HG03097 (cell line): ENCODE results near the gene B4GALNT3.

Experiments used
- ATAC-seq: cut with Tn5 transposase; IDR thresholded peaks from one replicate; pipeline ENCODE4 v1.9.1; 2021; ENCODE audit not compliant: unreplicated experiment, low FRiP score

B4GALNT3 gene

DNA sequence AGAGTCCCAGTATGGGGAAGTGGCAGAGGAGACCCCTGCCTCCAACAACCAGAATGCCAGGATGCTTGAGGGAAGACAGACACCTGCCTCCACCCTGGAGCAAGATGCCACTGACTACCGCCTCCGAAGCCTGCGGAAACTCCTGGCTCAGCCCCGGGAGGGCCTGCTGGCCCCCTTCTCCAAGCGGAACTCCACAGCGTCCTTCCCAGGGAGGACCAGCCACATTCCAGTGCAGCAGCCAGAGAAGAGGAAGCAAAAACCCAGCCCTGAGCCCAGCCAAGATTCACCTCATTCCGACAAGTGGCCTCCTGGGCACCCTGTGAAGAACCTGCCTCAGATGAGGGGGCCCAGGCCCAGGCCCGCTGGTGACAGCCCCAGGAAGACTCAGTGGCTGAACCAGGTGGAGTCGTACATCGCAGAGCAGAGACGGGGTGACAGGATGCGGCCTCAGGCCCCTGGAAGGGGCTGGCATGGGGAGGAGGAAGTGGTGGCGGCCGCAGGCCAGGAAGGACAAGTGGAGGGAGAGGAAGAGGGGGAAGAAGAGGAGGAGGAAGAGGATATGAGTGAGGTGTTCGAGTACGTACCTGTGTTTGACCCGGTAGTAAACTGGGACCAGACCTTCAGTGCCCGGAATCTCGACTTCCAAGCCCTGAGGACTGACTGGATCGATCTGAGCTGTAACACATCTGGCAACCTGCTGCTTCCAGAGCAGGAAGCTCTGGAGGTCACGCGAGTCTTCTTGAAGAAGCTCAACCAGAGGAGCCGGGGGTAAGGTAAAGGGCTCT lies 93.7 kb downstream of the B4GALNT3 start:
- ATAC-seq: no peak

DNA sequence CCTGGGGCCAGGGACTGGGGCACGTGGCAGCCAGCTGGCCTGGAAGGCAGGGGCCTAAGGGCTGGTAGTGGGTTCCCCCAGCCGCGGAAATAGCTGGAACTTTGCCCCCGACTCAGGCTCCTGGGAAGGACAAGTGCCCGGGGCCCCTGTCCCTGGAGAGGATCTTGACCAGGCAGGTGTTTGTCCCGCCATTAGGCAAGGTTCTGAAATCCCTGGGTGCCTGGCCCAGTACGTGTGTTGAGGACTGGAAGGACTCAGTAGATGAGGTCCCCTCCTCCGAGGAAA lies 94.2 kb downstream of the B4GALNT3 start:
- ATAC-seq: no peak

DNA sequence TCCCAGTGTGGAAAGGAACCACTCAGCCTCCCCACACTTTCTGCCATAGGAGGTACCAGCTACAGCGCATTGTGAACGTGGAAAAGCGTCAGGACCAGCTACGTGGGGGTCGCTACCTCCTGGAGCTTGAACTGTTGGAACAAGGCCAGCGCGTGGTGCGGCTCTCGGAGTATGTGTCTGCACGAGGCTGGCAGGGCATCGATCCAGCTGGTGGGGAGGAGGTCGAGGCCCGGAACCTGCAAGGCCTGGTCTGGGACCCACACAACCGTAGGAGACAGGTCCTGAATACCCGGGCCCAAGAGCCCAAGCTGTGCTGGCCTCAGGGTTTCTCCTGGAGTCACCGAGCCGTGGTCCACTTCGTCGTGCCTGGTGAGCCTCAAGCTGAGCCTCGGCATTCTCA lies 96.8 kb downstream of the B4GALNT3 start:
- ATAC-seq: no peak

DNA sequence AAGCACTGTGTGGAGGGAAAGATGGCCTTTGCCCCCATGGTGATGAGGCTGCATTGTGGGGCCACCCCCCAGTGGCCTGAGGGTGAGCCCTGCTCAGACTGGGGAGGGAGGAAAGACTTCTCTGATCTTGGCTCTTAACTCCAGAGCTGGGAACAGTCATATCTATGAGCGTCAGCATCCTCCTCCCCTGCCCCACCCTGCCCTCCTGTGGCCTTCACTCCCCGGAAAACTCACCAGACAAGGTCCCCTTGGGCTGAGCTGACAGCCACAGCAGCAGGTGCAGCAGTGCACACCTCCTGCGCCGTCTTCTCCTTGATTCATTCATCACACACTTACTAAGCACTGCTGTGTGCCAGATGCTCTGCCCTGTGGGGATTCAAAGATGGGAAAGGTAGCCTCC lies 98.8 kb downstream of the B4GALNT3 start:
- no peak for ATAC-seq

DNA sequence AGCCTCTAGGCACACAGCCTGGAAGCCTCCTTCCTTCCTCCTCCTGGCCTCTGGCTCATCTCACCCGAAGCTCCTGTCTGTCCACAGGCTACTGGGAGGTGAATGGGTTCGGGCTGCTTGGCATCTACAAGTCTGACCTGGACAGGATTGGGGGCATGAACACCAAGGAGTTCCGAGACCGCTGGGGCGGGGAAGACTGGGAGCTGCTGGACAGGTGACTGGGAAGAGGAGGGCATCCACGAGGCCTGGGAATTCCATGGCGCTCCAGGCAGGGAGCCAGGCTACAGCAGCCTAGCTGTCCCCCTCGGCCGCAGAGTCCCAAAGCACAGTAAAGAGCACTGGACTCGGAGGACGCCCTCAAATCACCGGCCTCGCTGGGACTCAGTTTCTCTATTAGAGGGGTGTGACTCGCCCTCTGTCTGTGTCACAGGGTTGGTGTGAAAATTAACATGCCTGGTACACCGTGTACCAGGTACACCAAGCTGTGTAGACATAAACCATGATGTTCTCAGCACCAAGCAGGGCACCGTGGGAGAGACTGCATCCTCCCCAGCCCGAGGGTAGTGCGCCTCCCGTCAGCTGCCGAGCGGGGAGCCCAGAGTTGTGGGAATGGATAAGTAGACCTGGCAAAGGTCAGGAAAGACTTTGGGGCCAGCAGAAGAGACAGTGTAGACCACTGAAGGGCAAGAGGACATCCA lies 99.6 kb downstream of the B4GALNT3 start:
- ATAC-seq: no peak

DNA sequence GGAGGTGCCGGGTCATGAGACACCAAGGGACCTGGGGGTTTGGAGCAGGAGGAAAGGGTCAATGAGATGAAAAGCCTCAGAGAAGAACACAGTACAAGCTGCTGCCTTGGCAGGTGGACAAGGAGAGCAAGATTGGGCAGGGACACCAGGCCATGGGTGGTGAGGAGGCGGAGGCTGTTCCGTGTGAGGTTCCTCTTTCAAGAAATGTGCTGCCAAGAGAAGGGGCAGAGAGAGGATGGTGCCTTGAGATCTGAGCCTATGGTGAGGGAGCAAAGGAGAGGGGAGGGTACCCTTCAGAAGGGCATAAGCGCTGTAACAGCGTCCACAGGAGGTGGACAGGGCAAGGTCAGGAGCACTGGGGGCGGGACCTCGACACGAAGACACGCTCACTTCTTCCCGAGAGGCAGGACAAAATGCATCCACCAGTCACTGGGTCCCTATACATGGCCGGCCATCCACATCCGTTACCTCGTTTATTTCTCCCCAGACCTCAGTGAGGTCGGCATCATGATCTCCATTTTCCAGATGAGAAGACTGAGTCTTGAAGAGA lies 100.2 kb downstream of the B4GALNT3 start:
- ATAC-seq: no peak

DNA sequence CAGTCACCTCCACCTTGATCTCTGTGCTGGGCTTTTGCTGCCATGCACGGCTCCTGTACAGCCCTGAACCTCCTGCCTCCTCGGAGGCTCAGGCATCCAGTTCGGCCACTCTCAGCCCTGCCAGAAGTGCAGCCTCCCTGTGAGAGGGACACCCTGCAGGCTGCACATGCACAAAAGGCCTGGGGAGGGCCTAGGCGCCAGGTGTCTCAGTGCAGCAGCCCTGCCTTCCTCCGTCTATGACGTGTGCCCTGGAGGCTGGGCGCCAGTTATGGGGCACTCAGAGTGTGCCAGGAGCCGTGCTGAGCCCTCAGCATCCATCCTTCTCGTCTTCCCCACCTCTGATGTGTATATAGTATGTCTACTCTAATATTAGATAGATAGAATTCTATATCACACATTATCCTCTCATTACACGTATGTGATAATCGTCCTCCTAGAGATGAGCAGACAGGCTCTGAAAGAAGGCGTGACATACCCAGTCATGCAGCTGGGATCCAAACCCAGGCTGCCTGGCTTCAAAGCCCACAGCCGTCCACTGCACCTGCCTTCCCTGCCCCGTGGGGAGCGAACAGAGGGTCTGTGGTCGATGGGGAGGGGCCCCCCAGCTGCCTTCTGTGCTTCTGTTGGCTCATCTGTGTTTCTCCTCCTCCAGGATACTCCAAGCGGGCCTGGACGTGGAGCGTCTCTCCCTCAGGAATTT lies 101.1 kb downstream of the B4GALNT3 start:
- ATAC-seq: no peak

DNA sequence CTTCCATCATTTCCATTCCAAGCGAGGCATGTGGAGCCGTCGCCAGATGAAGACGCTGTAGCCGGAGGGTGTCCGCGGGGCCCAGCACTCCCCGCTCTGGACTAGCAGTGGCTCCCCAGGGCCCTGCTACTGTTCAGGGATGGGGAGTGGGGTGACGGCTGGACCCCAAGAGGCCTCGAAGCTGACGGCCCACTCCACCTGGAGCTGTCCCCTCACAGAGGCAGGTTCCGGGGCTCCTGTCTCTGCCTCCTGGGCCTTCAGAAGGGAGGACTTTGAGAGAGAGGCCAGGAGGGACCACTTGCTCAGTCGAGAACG lies 101.6 kb downstream of the B4GALNT3 start:
- no peak for ATAC-seq

DNA sequence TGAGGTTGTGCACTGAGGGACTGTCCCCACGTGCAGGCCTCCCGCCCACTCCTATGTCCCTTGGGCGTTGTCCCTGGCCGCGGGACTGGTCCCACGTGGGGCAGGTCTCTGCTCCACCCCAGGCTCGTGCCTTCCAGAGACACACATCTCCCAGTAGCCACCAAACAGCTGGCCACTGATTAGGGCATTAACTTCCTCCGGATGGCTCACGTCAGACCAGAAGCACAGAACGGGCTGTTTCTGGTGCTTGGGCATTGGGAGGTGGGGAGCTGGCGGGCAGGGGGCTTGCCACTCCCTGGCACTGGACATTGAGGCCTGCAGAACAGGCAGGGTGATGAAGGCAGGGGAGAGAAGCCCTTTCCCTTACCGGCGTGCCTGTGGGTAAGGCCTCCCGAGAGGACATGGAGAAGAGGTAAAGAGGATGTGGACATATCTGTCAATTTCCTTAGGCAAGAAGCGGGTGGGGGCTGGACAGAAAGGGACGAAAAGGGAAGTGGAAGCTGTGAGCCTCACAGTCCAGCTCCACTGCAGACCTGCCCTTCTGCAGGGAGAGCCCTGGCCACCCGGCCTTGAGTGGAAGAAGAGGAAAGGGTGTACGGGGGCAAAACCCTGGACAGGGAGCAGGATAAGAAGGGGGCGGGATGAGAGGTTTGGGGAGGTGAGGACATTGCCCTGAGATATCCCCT lies 102.3 kb downstream of the B4GALNT3 start:
- ATAC-seq: no peak

DNA sequence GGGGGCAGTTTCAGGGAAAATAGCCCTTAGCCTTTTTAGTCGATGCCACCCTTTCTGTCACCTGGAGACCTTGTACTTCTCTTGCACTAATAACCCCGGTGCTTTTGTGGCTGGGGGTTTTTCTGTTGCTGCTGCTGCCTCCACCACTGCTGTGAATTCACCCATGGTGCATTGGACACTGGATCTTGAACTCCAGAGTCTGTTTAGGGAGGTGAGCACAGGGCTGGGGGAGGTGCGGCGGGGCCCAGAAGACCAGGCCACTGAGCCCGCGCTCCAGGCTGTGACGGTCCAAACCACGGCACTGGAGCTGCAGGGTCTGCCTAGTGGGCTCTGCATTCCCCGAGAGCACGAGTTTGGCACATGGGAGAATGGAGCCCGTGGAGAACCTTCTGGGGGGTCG lies 102.9 kb downstream of the B4GALNT3 start:
- ATAC-seq: no peak

DNA sequence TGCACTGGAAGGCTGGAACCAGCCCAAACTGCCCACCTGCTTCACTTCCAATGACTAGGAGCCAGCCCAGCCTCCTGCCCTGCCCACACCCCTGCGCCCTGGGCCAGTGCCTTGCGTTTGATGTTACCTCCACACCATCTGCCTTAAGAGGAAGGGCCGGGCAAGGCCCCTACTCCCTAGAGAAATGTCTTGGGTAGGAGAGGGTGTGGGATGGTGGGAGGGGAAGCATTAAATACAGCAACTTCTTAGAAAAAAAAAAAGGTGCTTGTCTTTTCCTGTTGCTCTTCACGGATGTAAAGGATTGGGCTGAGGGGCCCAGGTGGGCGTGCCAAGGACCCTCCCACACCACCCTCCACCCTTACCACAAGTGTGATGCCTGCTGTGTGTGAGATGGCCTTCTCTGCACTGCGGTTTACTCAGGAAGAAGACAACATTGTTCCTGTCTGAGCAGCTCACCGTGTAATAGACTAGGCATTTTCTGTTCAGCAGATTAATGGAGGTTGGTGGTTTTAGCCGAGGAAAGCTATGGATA lies 103.6 kb downstream of the B4GALNT3 start:
- no peak for ATAC-seq

DNA sequence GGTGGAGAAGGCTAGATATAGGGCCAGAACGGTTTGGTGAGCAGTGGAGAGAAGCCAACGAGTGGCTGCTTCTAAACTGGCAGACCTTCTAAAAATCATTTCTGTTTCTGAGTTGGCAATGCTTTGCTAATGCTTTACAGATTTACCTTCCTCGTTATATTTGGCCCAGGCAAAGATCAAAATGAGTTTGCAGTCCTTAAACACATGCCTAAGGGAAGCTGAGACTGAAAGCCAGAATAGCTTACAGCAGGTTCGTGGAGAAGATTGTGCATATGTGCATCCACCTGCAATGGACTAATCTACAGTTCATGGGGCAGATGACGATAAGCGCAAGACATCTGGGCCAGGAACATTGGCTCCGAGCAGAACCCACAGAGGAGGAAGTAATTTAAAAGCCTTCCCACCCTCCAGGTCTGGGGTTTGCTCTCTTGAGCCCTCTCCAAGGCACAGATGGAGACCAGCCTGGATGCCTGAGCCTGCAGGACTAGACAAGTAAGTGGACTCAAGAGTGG lies 104.1 kb downstream of the B4GALNT3 start:
- ATAC-seq: no peak

DNA sequence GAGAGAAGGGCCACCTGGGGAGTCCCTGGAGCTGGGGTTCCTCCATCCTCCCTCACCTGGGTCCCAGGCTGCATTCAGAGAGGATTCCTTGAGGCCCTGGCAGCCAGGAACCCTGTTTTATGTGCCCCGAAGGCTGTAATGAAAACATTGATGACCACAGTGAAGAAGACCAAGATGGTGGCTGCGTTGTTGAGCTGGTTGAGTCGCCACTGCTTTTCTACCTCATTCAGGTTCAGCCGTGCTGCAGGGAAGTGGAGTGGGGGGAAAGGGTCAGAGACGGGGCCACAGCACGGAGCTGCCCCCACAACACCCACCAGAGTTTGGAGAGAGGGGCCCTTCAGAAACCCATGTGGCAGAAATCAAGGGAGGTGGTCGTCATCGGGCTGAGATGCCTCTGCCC lies 105.4 kb downstream of the B4GALNT3 start:
- no peak for ATAC-seq

DNA sequence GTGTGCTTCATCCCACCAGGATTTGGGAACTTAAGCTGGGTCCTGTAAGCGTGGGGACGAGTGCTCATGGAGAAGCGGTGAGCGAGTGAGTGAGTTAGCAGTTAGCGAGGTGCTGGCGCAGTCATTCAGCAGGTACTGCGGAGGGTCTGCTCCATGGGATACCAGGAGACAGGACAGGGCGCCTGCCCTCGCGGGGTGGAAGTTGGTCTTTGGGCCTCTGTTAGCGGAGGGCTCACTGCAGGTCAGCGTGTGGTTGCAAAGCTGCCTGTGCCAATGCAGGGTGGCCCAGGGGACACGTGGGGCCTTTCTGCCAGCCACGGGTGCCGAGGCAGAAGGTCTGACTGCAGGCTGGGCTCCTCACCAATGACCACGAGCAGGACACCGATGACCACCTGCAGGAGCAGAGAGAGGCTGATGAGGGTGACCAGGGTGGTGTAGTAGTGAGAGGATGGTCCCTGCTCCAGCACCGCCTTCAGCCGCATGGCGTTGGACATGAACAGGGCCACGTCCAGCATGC lies 105.9 kb downstream of the B4GALNT3 start:
- ATAC-seq: no peak

DNA sequence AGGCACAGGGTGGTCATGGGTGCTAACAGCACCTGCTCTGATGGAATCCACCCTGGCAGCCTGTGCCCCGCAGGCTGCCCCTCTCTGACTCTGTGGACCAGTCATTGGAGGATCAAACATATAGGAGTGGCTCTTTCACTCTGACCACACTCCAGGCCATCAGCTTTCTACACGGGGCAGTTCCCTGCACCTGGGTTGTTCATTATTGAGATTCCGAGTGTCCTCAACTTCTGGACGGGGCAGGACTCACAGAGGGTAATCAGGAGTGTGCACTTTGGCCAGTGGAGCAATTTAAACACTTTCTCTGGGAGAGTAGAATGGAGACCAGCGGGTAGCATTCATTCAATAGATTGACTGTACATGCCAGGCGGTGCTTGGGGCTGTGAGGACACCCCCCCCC lies 108.7 kb downstream of the B4GALNT3 start:
- no peak for ATAC-seq

DNA sequence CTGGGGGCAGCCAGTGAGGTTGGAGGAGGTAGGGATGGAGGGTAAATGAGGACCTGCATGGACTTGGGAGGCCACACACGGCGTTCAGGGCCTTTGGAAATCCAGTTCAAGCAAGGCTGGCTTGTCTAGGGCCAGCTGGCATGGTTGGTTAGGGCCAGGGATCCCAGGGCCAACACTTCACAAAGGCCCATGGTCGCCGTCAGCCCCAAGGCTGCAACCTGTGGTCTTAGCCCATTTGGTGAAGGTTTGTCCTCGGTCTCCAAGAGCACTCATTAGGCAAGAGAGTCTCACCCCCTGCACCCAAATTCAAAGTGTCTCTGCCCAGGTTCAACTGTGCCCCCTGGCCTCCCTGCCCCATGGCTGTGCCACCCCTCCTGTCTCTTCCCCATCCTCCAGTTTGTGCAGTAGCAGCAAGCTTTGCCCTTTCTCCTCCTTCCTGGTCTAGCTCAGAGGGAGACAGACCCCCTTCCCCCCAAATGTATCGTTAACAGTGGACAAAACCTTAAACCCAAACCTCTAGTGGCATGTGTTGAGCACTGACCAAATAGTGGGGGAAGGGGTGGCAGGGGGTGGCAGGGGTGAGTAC lies 109.4 kb downstream of the B4GALNT3 start:
- ATAC-seq: no peak

DNA sequence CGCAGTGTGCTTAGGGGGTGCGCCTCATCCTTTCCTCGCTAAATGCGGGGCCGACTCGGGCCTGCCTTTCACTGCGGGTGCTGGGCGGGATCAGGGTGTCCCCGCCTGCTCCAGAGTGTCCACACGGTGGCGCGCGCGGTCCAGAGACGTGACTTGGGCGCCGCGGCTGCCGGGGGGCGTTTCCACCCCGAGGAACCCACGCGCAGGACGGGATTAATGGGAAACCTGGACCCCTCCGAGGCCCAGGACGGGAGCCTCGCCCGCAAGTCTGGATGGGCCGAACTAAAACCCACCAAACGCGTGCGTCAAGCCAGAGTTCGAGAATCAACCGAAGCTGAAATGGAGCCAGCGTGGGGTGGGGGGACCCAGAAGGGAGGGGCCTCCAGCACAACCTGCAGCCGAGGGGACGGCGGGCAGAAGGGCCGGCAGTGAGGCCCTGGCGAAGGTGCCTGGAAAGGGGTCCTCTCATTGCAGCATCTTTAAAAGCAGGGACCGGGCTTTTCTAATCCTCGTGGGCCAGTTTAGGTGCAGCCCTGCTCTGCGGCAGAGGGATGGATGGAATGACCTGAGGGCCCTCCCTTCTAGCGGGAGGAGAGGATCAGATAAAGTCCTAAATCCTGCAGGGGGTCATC lies 110.2 kb downstream of the B4GALNT3 start:
- ATAC-seq: no peak

DNA sequence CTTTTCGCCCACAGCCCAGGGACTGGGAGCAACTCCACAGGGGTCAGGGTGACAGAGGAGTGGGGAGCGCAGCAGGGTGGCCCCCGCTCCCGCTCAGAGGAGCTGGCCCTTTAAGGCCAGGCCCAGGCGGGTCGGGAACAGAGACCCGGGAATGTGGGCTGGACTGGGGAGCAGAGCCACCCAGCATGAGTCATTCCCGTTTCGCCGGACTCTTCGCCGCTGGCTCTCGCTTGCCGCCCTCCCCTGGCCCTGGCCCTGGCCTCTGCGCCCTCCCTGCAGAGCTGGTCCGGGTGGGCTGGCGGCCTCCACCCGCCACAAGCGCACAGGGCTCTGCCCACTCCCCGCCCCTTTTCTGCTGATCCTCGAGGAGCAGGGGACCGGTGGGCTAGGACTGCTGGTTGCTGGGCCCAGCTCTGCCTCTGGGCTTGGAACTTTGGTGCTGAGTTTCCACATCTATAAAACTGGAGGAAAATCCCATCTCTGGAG lies 110.7 kb downstream of the B4GALNT3 start:
- no peak for ATAC-seq
